Skeletal muscle satellite cell (primary cell): ENCODE results near the gene CYP27C1. TPM values are rescaled to one million over a fixed set of nuclear protein-coding genes. Genes with fewer than 3 reads are reported as not detected.
"Not testable (repeated sequence)": the region's sequence is repeated elsewhere in the genome, so short reads cannot be mapped to it uniquely, and the experiment has no call there.

Experiments
- H3K27me3 ChIP-seq: 2 replicates; pipeline ENCODE4 v1.7.0; 2013; ENCODE audit warnings: low read length; ENCODE audit not compliant: control insufficient read depth, insufficient read depth
- H3K36me3 ChIP-seq: 2 replicates; pipeline ENCODE4 v1.7.0; 2013; ENCODE audit warnings: mild to moderate bottlenecking, control low read depth, low read length; ENCODE audit not compliant: insufficient read depth
- H3K4me1 ChIP-seq: 2 replicates; pipeline ENCODE4 v1.7.0; 2013; ENCODE audit warnings: low read length; ENCODE audit not compliant: control insufficient read depth, insufficient read depth
- H3K4me2 ChIP-seq: 2 replicates; pipeline ENCODE4 v1.7.0; 2013; ENCODE audit warnings: mild to moderate bottlenecking, low read length
- H3K4me3 ChIP-seq: 2 replicates; pipeline ENCODE4 v1.7.0; 2013; ENCODE audit warnings: low read length
- H3K9ac ChIP-seq: 2 replicates; pipeline ENCODE4 v1.7.0; 2013; ENCODE audit warnings: mild to moderate bottlenecking, low read depth, low read length, moderate library complexity
- H3K9me3 ChIP-seq: replicated peaks from 2 replicates; pipeline ENCODE4 v1.7.0; 2013; ENCODE audit warnings: mild to moderate bottlenecking, control low read depth, low read length
- total RNA-seq: library from RNA; depleted of rRNA; stranded (reverse); fragments of >200 nt; gene quantifications from 2 replicates; pipeline ENCODE4 v1.2.3, GENCODE V29; 2012; rRNA removed

Gene CYP27C1, protein sequence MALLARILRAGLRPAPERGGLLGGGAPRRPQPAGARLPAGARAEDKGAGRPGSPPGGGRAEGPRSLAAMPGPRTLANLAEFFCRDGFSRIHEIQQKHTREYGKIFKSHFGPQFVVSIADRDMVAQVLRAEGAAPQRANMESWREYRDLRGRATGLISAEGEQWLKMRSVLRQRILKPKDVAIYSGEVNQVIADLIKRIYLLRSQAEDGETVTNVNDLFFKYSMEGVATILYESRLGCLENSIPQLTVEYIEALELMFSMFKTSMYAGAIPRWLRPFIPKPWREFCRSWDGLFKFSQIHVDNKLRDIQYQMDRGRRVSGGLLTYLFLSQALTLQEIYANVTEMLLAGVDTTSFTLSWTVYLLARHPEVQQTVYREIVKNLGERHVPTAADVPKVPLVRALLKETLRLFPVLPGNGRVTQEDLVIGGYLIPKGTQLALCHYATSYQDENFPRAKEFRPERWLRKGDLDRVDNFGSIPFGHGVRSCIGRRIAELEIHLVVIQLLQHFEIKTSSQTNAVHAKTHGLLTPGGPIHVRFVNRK
- total RNA-seq = not detected in 2 replicates

DNA sequence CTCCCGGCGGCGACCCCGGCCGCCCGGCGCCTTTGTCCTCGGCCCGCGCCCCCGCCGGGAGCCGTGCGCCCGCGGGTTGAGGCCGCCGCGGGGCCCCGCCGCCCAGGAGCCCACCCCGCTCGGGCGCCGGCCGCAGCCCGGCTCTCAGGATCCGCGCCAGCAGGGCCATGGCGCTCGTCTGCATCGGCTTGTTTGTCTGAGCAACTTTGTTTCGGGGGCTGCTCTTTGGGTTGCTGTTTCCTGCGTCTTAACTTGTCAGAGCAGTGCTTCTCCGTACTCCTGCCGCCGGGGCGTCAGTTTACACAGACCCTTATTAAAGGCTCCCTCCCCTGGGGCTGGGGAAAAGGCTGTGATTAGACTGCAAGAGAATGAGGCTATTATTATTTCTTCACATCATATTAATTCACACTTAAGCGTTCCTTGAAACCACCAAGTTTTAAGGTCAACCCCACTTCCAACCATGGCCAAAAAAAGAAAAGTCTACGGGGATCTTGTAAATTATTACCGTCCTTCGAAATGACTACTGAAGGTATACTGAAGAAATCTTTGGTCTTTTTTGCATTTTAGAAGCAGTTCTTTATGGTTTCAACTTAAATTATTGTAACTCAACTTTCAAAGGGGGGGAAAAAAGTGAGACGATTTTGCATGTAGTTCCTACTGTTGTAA, at the start of gene CYP27C1:
Gene CYP27C1, minus strand, starts transcription at position 198 of the 666 bp plus-strand sequence. Its CDS starts 29 bp downstream, at position 169.
- no peaks in the 10 kb centered on the region for H3K36me3 ChIP-seq
- H3K4me2 ChIP-seq = peak within 1 kb of the TSS; percentile 95
- H3K4me3 ChIP-seq = peak within 1 kb of the TSS; percentile 76
- peaks cover 7% of the 10 kb centered on the region for H3K9me3 ChIP-seq
- peaks cover 26% of the 10 kb centered on the region for H3K4me1 ChIP-seq
- H3K9ac ChIP-seq = peak within 1 kb of the TSS; percentile 75
- no peaks in the 10 kb centered on the region for H3K27me3 ChIP-seq

DNA sequence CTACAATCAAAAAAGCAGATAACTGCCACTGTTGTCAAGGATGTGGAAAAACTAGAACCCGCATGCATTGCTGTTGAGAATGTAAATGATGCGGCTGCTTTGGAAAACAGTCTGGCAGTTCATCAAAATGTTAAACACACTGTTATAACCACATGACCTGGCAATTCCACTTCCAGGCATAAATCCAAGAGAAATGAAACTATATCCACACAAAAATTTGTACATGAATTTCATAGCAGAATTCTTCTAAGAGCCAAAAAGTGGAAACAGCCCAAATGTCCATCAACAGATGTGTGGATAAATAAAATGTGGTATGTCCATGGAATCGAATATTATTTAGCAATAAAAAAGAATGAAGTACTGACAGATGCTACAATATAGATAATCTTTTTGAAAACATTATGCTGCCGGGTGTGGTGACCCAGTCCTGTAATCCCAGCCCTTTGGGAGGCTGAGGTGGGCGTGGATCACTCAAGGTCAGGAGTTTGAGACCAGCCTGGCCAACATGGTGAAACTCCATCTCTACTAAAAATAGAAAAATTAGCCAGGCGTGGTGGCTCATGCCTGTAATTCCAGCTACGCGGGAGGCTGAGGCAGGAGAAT, 41.8 kb upstream of the CYP27C1 start:
- no peak overlapping the region for H3K4me2 ChIP-seq
- no peaks in the 10 kb centered on the region for H3K9me3 ChIP-seq
- H3K9ac ChIP-seq = no peak overlapping the region
- peaks cover 35% of the 10 kb centered on the region for H3K36me3 ChIP-seq
- no peak overlapping the region for H3K4me3 ChIP-seq
- no peaks in the 10 kb centered on the region for H3K4me1 ChIP-seq
- H3K27me3 ChIP-seq = no peaks in the 10 kb centered on the region

DNA sequence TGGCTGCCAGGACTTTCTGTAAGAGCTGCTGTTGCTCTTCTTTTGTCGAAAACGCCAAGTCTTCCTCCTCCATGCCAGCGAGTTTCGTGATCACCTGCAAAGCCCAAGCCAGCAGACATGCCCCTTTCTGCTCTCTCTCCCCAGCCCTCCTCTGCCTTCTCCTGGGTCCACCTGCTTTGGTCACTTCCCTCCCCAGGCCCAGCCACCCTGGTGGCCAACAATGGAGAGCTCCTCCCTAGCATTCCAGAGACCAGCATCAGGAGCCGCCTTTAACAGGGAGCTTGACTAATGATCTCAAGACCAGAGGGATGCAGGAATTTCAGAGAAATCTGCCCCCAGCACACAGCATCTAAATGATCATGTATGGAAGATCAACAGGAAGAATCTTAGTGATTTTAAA, 39.3 kb upstream of the CYP27C1 start:
- Histone ChIP-seq H3K4me1 (peaks cover 9% of the 10 kb centered on the region), H3K9ac (no peak overlapping the region), H3K4me3 (no peak overlapping the region), H3K36me3 (peaks cover 42% of the 10 kb centered on the region), H3K9me3 (no peaks in the 10 kb centered on the region), H3K4me2 (no peak overlapping the region), H3K27me3 (no peaks in the 10 kb centered on the region)

DNA sequence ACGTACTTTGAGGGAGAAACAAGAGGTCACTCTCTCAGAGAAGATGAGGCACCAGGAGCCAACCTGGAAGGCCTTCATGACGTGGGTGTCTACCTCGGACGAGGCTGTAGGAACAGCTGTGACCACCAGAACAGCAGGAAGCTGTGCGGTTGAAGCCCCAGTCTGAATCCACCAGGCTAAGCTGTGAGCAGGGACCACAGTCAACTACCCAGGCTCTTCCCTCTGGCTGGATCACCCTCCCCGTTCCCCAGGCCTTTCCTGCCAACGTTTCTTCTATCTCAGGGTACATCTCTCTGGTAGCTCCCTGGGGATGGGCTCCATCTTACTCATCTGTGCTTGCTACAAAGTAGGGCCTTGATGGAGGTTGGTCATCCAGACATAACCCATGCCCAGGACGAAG, 36.8 kb upstream of the CYP27C1 start:
- Histone ChIP-seq H3K9me3 (no peaks in the 10 kb centered on the region), H3K36me3 (peaks cover 42% of the 10 kb centered on the region), H3K27me3 (no peaks in the 10 kb centered on the region), H3K4me1 (peaks cover 11% of the 10 kb centered on the region), H3K9ac (no peak overlapping the region), H3K4me3 (no peak overlapping the region), H3K4me2 (no peak overlapping the region)

DNA sequence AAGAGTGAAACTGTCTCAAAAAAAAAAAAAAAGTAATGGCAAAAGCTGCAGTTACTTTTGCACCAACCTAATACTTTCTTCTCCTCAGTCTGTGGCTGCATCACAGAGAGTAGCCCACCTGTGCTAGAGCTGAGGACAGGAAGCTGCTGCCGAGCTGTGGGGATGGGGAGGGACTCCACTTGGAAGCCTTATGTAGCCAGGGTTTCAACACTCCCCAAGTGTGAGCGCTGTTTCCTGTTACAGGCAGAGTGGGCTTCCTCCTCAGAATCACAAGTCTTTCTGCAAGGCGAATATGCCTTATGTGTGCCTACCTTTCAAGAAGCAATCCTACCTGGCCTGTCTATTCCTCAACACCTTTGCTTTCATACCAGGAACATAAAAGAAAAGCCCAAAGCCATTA, 36.3 kb upstream of the CYP27C1 start:
- Histone ChIP-seq H3K36me3 (peaks cover 37% of the 10 kb centered on the region), H3K9ac (no peak overlapping the region), H3K4me1 (peaks cover 11% of the 10 kb centered on the region), H3K27me3 (no peaks in the 10 kb centered on the region), H3K4me2 (no peak overlapping the region), H3K4me3 (no peak overlapping the region), H3K9me3 (no peaks in the 10 kb centered on the region)

DNA sequence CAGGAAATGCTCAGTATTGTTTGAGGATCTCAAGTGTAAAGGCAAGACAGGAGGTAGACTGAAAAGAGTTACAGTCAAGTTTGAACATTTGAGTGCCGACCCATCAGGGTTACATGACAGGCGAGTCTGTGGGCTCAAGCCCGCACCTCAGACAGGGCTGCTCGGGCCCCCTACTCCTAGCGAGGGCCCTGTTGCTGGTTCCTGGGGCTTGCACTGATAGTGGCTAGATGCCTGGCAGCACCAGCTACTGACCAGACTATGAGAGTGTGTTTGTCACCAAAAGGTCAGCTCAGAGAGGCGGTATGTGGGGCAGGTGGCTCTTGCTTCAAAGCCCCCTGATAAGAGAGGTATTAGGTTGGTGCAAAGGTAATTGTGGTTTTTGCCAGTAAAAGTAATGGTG, 35.6 kb upstream of the CYP27C1 start:
- Histone ChIP-seq H3K4me3 (no peak overlapping the region), H3K4me2 (no peak overlapping the region), H3K9ac (no peak overlapping the region), H3K9me3 (no peaks in the 10 kb centered on the region), H3K27me3 (no peaks in the 10 kb centered on the region), H3K36me3 (peaks cover 30% of the 10 kb centered on the region), H3K4me1 (peaks cover 11% of the 10 kb centered on the region)

DNA sequence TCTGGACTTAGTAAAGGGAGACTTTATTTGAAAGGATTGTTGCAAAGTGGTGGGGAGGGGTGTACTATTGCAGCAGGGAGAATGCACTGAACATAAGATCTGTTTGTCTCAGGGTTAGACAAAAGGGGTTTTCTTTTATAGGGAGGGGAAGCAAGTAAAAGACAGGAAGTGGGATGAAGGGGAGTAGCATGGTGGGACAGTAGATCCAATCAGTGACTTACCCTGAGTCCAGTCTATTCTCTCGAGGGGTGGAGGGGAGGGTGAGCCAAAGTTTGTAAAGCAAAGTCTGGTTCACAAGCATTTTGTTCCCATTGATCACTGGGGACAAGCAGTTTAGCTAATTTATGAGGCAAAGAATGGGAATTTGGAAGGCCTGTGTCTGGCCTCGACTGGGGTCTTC, 35.0 kb upstream of the CYP27C1 start:
- no peak overlapping the region for H3K4me3 ChIP-seq
- no peaks in the 10 kb centered on the region for H3K9me3 ChIP-seq

DNA sequence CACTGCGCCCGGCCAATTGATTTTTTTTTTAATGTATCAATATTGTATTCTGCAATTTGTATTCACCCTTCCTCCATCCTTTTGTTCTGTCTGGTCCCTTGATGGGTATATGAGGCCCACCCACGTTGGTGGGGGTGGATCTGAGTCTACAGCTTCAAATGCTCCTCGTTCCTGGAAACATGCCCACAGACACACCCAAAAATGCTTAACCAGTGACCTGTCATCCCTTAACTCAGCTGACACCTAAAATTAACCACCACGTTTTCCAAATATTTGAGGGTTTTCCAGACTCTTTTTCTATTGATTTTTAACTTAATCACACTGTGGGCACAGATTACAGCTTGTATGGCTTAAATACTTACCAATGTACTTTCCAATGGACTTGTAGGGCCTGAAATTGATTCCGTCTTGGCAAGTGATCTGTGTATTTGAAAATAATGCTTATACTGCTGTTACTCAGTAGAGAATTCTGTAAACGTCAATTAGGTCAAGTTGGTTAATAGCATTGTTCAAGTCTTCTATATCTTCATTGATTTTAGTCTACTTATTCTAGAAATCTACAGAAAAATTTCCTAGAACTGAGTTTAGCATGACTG, 34.4 kb upstream of the CYP27C1 start:
- Histone ChIP-seq H3K4me1 (peaks cover 11% of the 10 kb centered on the region), H3K9me3 (no peaks in the 10 kb centered on the region)

More for the DNA sequence above, 35.0 kb upstream of the CYP27C1 start:
- peaks cover 11% of the 10 kb centered on the region for H3K4me1 ChIP-seq
- no peaks in the 10 kb centered on the region for H3K27me3 ChIP-seq
- no peak overlapping the region for H3K4me2 ChIP-seq
- H3K9ac ChIP-seq = no peak overlapping the region
- peaks cover 24% of the 10 kb centered on the region for H3K36me3 ChIP-seq

DNA sequence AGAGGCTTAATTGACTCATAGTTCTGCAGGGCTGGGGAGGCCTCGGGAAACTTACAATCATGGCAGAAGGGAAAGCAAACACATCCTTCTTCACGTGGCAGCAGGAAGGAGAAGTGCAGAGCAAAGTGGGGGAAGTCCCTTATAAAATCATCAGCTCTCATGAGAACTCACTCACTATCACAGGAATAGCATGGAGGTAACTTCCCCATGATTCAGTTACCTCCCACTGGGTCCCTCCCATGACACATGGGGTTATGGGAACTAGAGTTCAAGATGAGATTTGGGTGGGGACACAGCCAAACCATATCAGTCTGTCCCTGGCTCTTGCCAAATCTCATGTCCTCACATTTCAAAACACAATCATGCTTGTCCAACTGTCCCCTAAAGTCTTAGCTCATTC, 21.1 kb upstream of the CYP27C1 start:
- H3K27me3 ChIP-seq, H3K9me3 ChIP-seq, H3K4me2 ChIP-seq, H3K4me3 ChIP-seq, H3K9ac ChIP-seq, H3K36me3 ChIP-seq, H3K4me1 ChIP-seq: not testable (repeated sequence)

More for the DNA sequence above, 34.4 kb upstream of the CYP27C1 start:
- peaks cover 20% of the 10 kb centered on the region for H3K36me3 ChIP-seq
- H3K4me2 ChIP-seq = no peak overlapping the region
- H3K27me3 ChIP-seq = no peaks in the 10 kb centered on the region
- no peak overlapping the region for H3K9ac ChIP-seq
- H3K4me3 ChIP-seq = no peak overlapping the region

DNA sequence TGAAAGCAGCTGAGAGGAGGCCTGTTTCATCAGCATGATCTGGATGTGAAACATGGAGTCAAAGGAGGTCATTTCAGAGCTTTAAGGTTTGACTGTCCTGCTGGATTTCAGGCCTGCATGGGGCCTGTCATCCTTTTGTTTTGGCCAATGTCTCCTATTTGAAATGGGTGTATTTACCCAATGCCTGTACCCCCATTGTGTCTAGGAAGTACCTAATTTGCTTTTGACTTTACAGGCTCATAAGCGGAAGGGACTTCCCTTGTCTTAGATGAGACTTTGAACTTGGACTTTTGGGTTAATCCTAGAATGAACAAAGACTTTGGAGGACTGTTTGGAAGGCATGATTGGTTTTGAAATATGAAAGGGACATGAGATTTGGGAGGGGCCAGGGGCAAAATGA, 19.3 kb upstream of the CYP27C1 start:
- no peaks in the 10 kb centered on the region for H3K9me3 ChIP-seq
- no peaks in the 10 kb centered on the region for H3K36me3 ChIP-seq
- no peak overlapping the region for H3K9ac ChIP-seq
- no peaks in the 10 kb centered on the region for H3K27me3 ChIP-seq
- H3K4me3 ChIP-seq = no peak overlapping the region
- no peaks in the 10 kb centered on the region for H3K4me1 ChIP-seq
- H3K4me2 ChIP-seq = no peak overlapping the region

DNA sequence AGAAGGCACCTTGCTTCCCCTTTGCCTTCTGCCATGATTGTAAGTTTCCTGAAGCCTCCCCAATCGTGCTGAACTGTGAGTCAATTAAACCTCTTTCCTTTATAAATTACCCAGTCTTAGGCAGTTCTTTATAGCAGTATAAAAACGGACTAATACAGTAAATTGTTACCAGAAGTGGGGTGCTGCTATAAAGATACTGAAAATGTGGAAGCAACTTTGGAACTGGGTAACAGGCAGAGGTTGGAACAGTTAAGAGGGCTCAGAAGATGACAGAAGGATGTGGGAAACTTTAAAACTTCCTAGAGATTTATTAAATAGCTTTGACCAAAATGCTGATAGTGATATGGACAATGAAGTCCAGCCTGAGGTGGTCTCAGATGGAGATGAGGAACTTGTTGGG, 17.7 kb upstream of the CYP27C1 start:
- not testable (repeated sequence) for H3K36me3 ChIP-seq, H3K4me1 ChIP-seq, H3K9ac ChIP-seq, H3K27me3 ChIP-seq, H3K4me2 ChIP-seq, H3K9me3 ChIP-seq, H3K4me3 ChIP-seq
